H1 (cell line): ENCODE results near the gene UGT1A8. TPM values are rescaled to one million over a fixed set of nuclear protein-coding genes. Genes with fewer than 3 reads are reported as not detected.

Experiments used
- CTCF ChIA-PET: fragments of 300-600 bp; sonication (Branson Sonifier 250); formaldehyde crosslinking; loops from one replicate; lab custom pipeline; 2021; ENCODE audit not compliant: partially characterized antibody; lab: Charles Lee
- POLR2A ChIA-PET: fragments of 300-600 bp; sonication (Branson Sonifier 250); formaldehyde crosslinking; loops from one replicate; lab custom pipeline; 2021; ENCODE audit warnings: inconsistent platforms; ENCODE audit not compliant: partially characterized antibody; lab: Charles Lee
- DNase-seq, 2 experiments: peaks; one replicate each; pipeline versions ENCODE4 v3.0.0 to v3.0.0-alpha.2; 2010 to 2022; ENCODE audit warnings: low spot score in 2 of 2, low read depth in 1 of 2, mixed read lengths in 1 of 2
- FAIRE-seq: peaks from 2 replicates; lab custom pipeline; 2011; peaks lifted over from hg19 to GRCh38; lab: Jason Lieb, UNC
- H2AFZ ChIP-seq: 2 replicates; pipeline ENCODE4 v1.8.1; 2012; ENCODE audit warnings: low read length, inconsistent platforms
- H2AK5ac ChIP-seq: 2 replicates; pipeline ENCODE4 v1.6.1; 2013; ENCODE audit warnings: low read depth, low read length
- H2BK120ac ChIP-seq: replicated peaks from 2 replicates; pipeline ENCODE3; 2013; ENCODE audit warnings: low read depth, low read length, inconsistent platforms
- H2BK12ac ChIP-seq: 2 replicates; pipeline ENCODE4 v1.6.1; 2013; ENCODE audit warnings: low read depth, low read length
- H2BK15ac ChIP-seq: 2 replicates; pipeline ENCODE4 v1.6.1; 2013; ENCODE audit warnings: low read length
- H2BK20ac ChIP-seq: 2 replicates; pipeline ENCODE4 v1.6.1; 2013; ENCODE audit warnings: low read length
- H2BK5ac ChIP-seq: 2 replicates; pipeline ENCODE4 v1.6.1; 2013; ENCODE audit warnings: low read depth, low read length
- H3K14ac ChIP-seq: 2 replicates; pipeline ENCODE4 v1.6.1; 2013; ENCODE audit warnings: inconsistent platforms; ENCODE audit not compliant: insufficient read length
- H3K18ac ChIP-seq: 2 replicates; pipeline ENCODE4 v1.6.1; 2013; ENCODE audit warnings: low read length; ENCODE audit errors: extremely low read depth
- H3K23ac ChIP-seq: 2 replicates; pipeline ENCODE4 v1.6.1; 2013; ENCODE audit warnings: inconsistent platforms; ENCODE audit not compliant: insufficient read length
- H3K23me2 ChIP-seq: 2 replicates; pipeline ENCODE4 v1.6.1; 2013; ENCODE audit warnings: low read depth, low read length
- H3K27ac ChIP-seq: 2 replicates; pipeline ENCODE4 v1.6.1; 2011; ENCODE audit warnings: low read depth, low read length, inconsistent platforms
- H3K27me3 ChIP-seq, 4 experiments: replicated peaks in 1 of 4; 1 replicate in 1 of 4; 2 replicates in 3 of 4; pipeline versions ENCODE4 v1.6.1 to v1.8.1; 2011 to 2013; ENCODE audit warnings: low read length in 3 of 4, mild to moderate bottlenecking in 3 of 4, inconsistent platforms in 2 of 4, mixed read lengths in 2 of 4, moderate library complexity in 1 of 4; ENCODE audit not compliant: control insufficient read depth in 3 of 4, insufficient read depth in 3 of 4; ENCODE audit errors: extremely low read depth in 1 of 4
- H3K36me3 ChIP-seq, 4 experiments: 2 replicates each; pipeline versions ENCODE4 v1.6.1 to v1.8.1; 2011 to 2013; ENCODE audit warnings: mild to moderate bottlenecking in 4 of 4, low read length in 3 of 4, moderate library complexity in 2 of 4, control low read depth in 1 of 4, inconsistent platforms in 1 of 4; ENCODE audit not compliant: insufficient read depth in 4 of 4, control insufficient read depth in 2 of 4
- H3K4ac ChIP-seq: replicated peaks from 2 replicates; pipeline ENCODE3; 2013; ENCODE audit warnings: low read length, low read depth, mixed read lengths, inconsistent platforms; ENCODE audit not compliant: insufficient read length
- H3K4me1 ChIP-seq, 4 experiments: replicated peaks in 1 of 4; 1 replicate in 1 of 4; 2 replicates in 3 of 4; pipeline versions ENCODE4 v1.6.1 to v1.8.1; 2011 to 2013; ENCODE audit warnings: low read length in 3 of 4, inconsistent platforms in 2 of 4, mixed read lengths in 1 of 4; ENCODE audit not compliant: insufficient read depth in 4 of 4, control insufficient read depth in 3 of 4
- H3K4me2 ChIP-seq, 2 experiments: 2 replicates each; pipeline versions ENCODE4 v1.6.1 to v1.8.1; 2011 to 2013; ENCODE audit warnings: low read depth in 2 of 2, low read length in 2 of 2, control low read depth in 1 of 2, inconsistent platforms in 1 of 2, mild to moderate bottlenecking in 1 of 2; ENCODE audit not compliant: insufficient read depth in 1 of 2
- H3K4me3 ChIP-seq, 4 experiments: fragments of 200-600, 300-600 bp in 1 of 4; sonication (generic), shearing (Covaris generic), sonication (Bioruptor Twin) in 1 of 4; 2 replicates each; pipeline versions ENCODE4 v1.5.1 to v1.8.1; 2011 to 2016; ENCODE audit warnings: low read length in 4 of 4, low read depth in 3 of 4, control low read depth in 2 of 4, inconsistent platforms in 2 of 4, mild to moderate bottlenecking in 2 of 4, mixed read lengths in 1 of 4, moderate library complexity in 1 of 4; ENCODE audit not compliant: insufficient read depth in 2 of 4; ENCODE audit errors: extremely low read depth in 1 of 4
- H3K56ac ChIP-seq: replicated peaks from 2 replicates; pipeline ENCODE3; 2013; ENCODE audit warnings: low read depth, mild to moderate bottlenecking, mixed read lengths, low read length, inconsistent platforms; ENCODE audit not compliant: insufficient read length
- H3K79me1 ChIP-seq: 2 replicates; pipeline ENCODE4 v1.6.1; 2013; ENCODE audit warnings: low read depth, low read length, control low read depth
- H3K79me2 ChIP-seq, 2 experiments: 2 replicates each; pipeline versions ENCODE4 v1.6.1 to v1.8.1; 2012 to 2013; ENCODE audit warnings: low read length in 2 of 2, mild to moderate bottlenecking in 2 of 2, inconsistent platforms in 1 of 2; ENCODE audit not compliant: insufficient read depth in 2 of 2, control insufficient read depth in 1 of 2
- H3K9ac ChIP-seq, 4 experiments: replicated peaks in 1 of 4; 1 replicate in 1 of 4; 2 replicates in 3 of 4; pipeline versions ENCODE4 v1.6.1 to v1.8.1; 2011 to 2013; ENCODE audit warnings: low read depth in 3 of 4, low read length in 3 of 4, control low read depth in 2 of 4, mild to moderate bottlenecking in 2 of 4, moderate library complexity in 2 of 4, inconsistent platforms in 1 of 4; ENCODE audit errors: extremely low read depth in 1 of 4
- H3K9me3 ChIP-seq, 2 experiments: 2 replicates each; pipeline versions ENCODE4 v1.6.1 to v1.8.1; 2012 to 2013; ENCODE audit warnings: mild to moderate bottlenecking in 2 of 2, moderate library complexity in 2 of 2, control low read depth in 1 of 2, inconsistent platforms in 1 of 2, low read depth in 1 of 2, low read length in 1 of 2, mixed read lengths in 1 of 2; ENCODE audit not compliant: insufficient read depth in 2 of 2
- H4K20me1 ChIP-seq, 2 experiments: replicated peaks in 1 of 2; 2 replicates each; pipeline versions ENCODE3 to v1.8.1; 2011 to 2013; ENCODE audit warnings: inconsistent platforms in 2 of 2, low read length in 2 of 2, mild to moderate bottlenecking in 1 of 2; ENCODE audit not compliant: insufficient read depth in 2 of 2, control insufficient read depth in 1 of 2
- H4K5ac ChIP-seq: 2 replicates; pipeline ENCODE4 v1.6.1; 2013; ENCODE audit warnings: low read length, low read depth, mixed read lengths, inconsistent platforms; ENCODE audit not compliant: insufficient read length
- H4K8ac ChIP-seq: 2 replicates; pipeline ENCODE4 v1.8.0; 2013; ENCODE audit warnings: mild to moderate bottlenecking, moderate library complexity, low read length, inconsistent platforms; ENCODE audit not compliant: insufficient read depth; ENCODE audit errors: extremely low read depth
- H4K91ac ChIP-seq: replicated peaks from 2 replicates; pipeline ENCODE3; 2013; ENCODE audit warnings: low read length, mixed read lengths, inconsistent platforms; ENCODE audit not compliant: insufficient read length
- BCL11A ChIP-seq, 2 experiments: IDR thresholded peaks; one replicate each; pipeline ENCODE4 v1.6.1; 2011; ENCODE audit warnings: low read depth in 2 of 2, low read length in 2 of 2, mild to moderate bottlenecking in 2 of 2
- CBX8 ChIP-seq: fragments of 300-800, 300-1000 bp; sonication (generic); IDR thresholded peaks from 2 replicates; pipeline ENCODE4 v1.7.1; 2016; ENCODE audit warnings: low read depth, low read length, borderline replicate concordance
- FOSL1 ChIP-seq: IDR thresholded peaks from 2 replicates; pipeline ENCODE4 v1.6.1; 2011; ENCODE audit warnings: mild to moderate bottlenecking, low read depth, low read length, moderate library complexity; ENCODE audit not compliant: insufficient read depth
- GTF2F1 ChIP-seq: IDR thresholded peaks from 2 replicates; pipeline ENCODE4 v1.6.1; 2012; ENCODE audit warnings: low read depth, low read length, improper control_type of control experiment, borderline replicate concordance
- KDM1A ChIP-seq: fragments of 200-600, 300-600 bp; sonication (generic); IDR thresholded peaks from 2 replicates; pipeline ENCODE4 v1.7.1; 2016; ENCODE audit warnings: mild to moderate bottlenecking, low read length, borderline replicate concordance
- NANOG ChIP-seq: IDR thresholded peaks from 2 replicates; pipeline ENCODE4 v1.6.1; 2011; ENCODE audit warnings: low read length, low read depth, mild to moderate bottlenecking, inconsistent platforms; ENCODE audit not compliant: insufficient read depth, poor library complexity, severe bottlenecking
- RFX5 ChIP-seq: IDR thresholded peaks from 2 replicates; pipeline ENCODE4 v1.6.1; 2011; ENCODE audit warnings: low read depth, low read length, improper control_type of control experiment, borderline replicate concordance
- RXRA ChIP-seq: IDR thresholded peaks from 2 replicates; pipeline ENCODE4 v1.6.1; 2011; ENCODE audit warnings: low read depth, mild to moderate bottlenecking, low read length, moderate library complexity; ENCODE audit not compliant: insufficient read depth
- SAP30 ChIP-seq: fragments of 300-600 bp; sonication (generic); IDR thresholded peaks from 2 replicates; pipeline ENCODE4 v1.7.1; 2012; ENCODE audit warnings: low read length, moderate library complexity, mild to moderate bottlenecking, inconsistent platforms; ENCODE audit not compliant: insufficient read depth, insufficient replicate concordance
- TCF12 ChIP-seq: IDR thresholded peaks from 2 replicates; pipeline ENCODE4 v1.6.1; 2011; ENCODE audit warnings: low read depth, mild to moderate bottlenecking, low read length
- WGBS, 2 experiments: shearing (Covaris generic) in 1 of 2; methylation state at CpG; one replicate each; pipeline versions ENCODE4 v1.1.6 to v1.1.7; 2013 to 2015; ENCODE audit warnings: low lambda C conversion rate in 2 of 2, mixed read lengths in 2 of 2, inconsistent platforms in 1 of 2, low coverage in 1 of 2, missing lambda C conversion rate in 1 of 2; ENCODE audit not compliant: insufficient replicate concordance in 2 of 2, insufficient coverage in 1 of 2, insufficient read length in 1 of 2; ENCODE audit errors: extremely low coverage in 1 of 2, missing lambda C conversion rate in 1 of 2; 5-methylcytosine and 5-hydroxymethylcytosine counted together
- polyA plus RNA-seq, 7 experiments: library from polyadenylated mRNA; depleted of rRNA in 3 of 7; stranded (reverse) in 5 of 7; unstranded in 2 of 7; fragments of >200 nt in 5 of 7; fragments of 200-250 nt in 2 of 7; gene quantifications; 1 replicate in 5 of 7; 2 replicates in 1 of 7; 4 replicates in 1 of 7; pipeline versions ENCODE4 v1.2.1 to v1.2.3, GENCODE V29; 2011 to 2013; ENCODE audit warnings: missing spikeins in 2 of 7, mixed read lengths in 2 of 7
- total RNA-seq: library from RNA; stranded (reverse); fragmentation: NEBNext Ultra II Directional; extraction: Animal tissue kit (Norgen Biotek cat#: 25700); gene quantifications from 2 replicates; pipeline ENCODE4 v1.2.1, GENCODE V29; 2021
- TF ChIP-seq, protein P1 (sequence below): IDR thresholded peaks from 2 replicates; pipeline ENCODE4 v1.6.1; 2011; ENCODE audit warnings: low read depth, mild to moderate bottlenecking, low read length; ENCODE audit not compliant: insufficient read depth

The UGT1A8 gene
- total and polyA plus RNA-seq, 2 of the 8 experiments (the other 6 are each of a cell fraction or from before 2014, with no cell fraction given), result not detected

DNA sequence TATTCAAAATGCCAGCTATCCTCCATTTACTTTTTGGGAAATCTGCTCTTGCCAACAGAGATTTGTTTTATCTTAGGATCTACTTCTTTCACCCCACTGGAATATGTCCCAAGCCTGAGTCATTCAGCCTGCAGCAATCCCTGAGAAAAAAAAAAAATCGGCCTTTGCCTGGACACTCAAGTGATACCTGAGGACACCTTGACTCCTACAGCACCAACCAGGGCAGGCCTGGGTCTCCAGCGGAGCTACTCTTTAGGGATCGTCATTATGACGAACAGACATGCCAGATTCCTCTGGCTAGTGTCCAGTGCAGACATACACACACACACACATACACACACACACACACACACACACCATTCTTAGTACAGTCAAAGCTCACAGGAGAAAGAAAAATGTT, 73.0 kb downstream of the UGT1A8 start:
- Histone ChIP-seq H3K27ac (no peak overlapping the region), H3K9ac (no peak overlapping the region), H3K4me1 (peaks cover 0 to 8% (median 2%) of the 10 kb centered on the region in 4 experiments; a peak in 1 of 7 replicates), H3K56ac (no peak overlapping the region), H2BK20ac (no peak overlapping the region)
- 95% methylated on average over 4 of the region's 4 CpGs; no CpG with 5 or more reads in 1 of the 2 experiments for WGBS, 2 experiments
- CTCF ChIA-PET, result interaction anchor here (1.1 to 2.7 kb wide), 2 partner anchors 9 to 21 kb away, joined by 3 to 19 read pairs; no protein-coding TSS in a partner anchor
- POLR2A ChIA-PET, result interaction anchor here (0.6 kb wide), 1 partner anchor 159 kb away, joined by 5 read pairs; no protein-coding TSS in a partner anchor
- TF ChIP-seq, protein P1, sequence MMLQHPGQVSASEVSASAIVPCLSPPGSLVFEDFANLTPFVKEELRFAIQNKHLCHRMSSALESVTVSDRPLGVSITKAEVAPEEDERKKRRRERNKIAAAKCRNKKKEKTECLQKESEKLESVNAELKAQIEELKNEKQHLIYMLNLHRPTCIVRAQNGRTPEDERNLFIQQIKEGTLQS, result no peak
- no peak for TF ChIP-seq RXRA
- TF ChIP-seq KDM1A, result no peak
- TF ChIP-seq NANOG, result no peak
- no peak for TF ChIP-seq FOSL1
- TF ChIP-seq RFX5, result no peak
- TF ChIP-seq SAP30, result no peak
- no peak for TF ChIP-seq BCL11A (IDR thresholded peaks at IDR 0.05; ENCODE audit: low read depth in 2 of 2, low read length in 2 of 2)
- TF ChIP-seq GTF2F1, result no peak
- no peak for TF ChIP-seq TCF12
- TF ChIP-seq CBX8, result no peak
- TF ChIP-seq, all 59 proteins: peak for 0
- Histone ChIP-seq H2BK5ac (no peak overlapping the region), H3K36me3 (no peaks in the 10 kb centered on the region), H3K14ac (no peak overlapping the region), H3K18ac (no peak overlapping the region), H2BK15ac (no peak overlapping the region), H3K4ac (no peak overlapping the region), H3K23ac (no peak overlapping the region), H4K20me1 (no peaks in the 10 kb centered on the region), H3K4me3 (no peak overlapping the region), H3K9me3 (peaks cover 0 to 2% of the 10 kb centered on the region in 2 experiments; a peak in 1 of 4 replicates), H3K79me2 (no peaks in the 10 kb centered on the region), H4K5ac (no peak overlapping the region), H2BK12ac (0 out of 2 replicates have a peak overlapping the region, but pooled peaks have one; percentile 50), H3K4me2 (no peak overlapping the region), H3K27me3 (no peaks in the 10 kb centered on the region), H2BK120ac (no peak overlapping the region), H2AK5ac (no peak overlapping the region), H2AFZ (no peak overlapping the region), H3K79me1 (no peaks in the 10 kb centered on the region), H4K91ac (no peak overlapping the region), H4K8ac (no peak overlapping the region), H3K23me2 (peaks cover 2% of the 10 kb centered on the region; the same call in 1 of the 2 replicates)
- DNase-seq (no peak), FAIRE-seq (no peak)
